HepG2 (cell line): Measurements from ENCODE around the gene TRIO. TPM values are rescaled to one million over a fixed set of nuclear protein-coding genes. Genes with fewer than 3 reads are reported as not detected.

ENCODE experiments used
- ATAC-seq: fragments of 200-7000 bp; cut with Tn5 transposase; 3 replicates; pipeline ENCODE4 v1.9.1; 2020; ENCODE audit warnings: mild to moderate bottlenecking, moderate library complexity
- BruUV-seq: library from RNA; stranded (reverse); fragments of 400-500 nt; replicated peaks from 2 replicates; lab custom pipeline; 2021; lab: Mats Ljungman, UMichigan
- CTCF ChIA-PET: fragments of 300-600 bp; formaldehyde crosslinking; extraction: SDS; loops from one replicate; lab custom pipeline; 2021; ENCODE audit warnings: low total read pairs, inconsistent platforms, low intra/inter-chr PET ratio; lab: Yijun Ruan, JAX
- POLR2A ChIA-PET: fragments of 350-600 bp; sonication (Branson Sonifier 250); formaldehyde crosslinking; loops from one replicate; lab custom pipeline; 2020; ENCODE audit warnings: antibody characterized with exemption, inconsistent platforms; lab: Yijun Ruan, JAX
- DNase-seq: peaks from one replicate; pipeline ENCODE4 v3.0.0-alpha.2; 2015; ENCODE audit warnings: low spot score
- FAIRE-seq: peaks from 3 replicates; lab custom pipeline; 2011; peaks lifted over from hg19 to GRCh38; lab: Jason Lieb, UNC
- H2AFZ ChIP-seq: one replicate; pipeline ENCODE4 v1.6.1; 2011; ENCODE audit warnings: low read length, inconsistent platforms
- H3K27ac ChIP-seq: fragments of 300-600 bp; 3 replicates; pipeline ENCODE4 v1.8.0; 2011; ENCODE audit warnings: mixed run types, mild to moderate bottlenecking, mixed read lengths, low read length, inconsistent platforms; ENCODE audit not compliant: insufficient read depth; ENCODE audit errors: extremely low read length
- H3K27me3 ChIP-seq, 2 experiments: fragments of 200-600 bp in 1 of 2; 2 replicates in 1 of 2; 3 replicates in 1 of 2; pipeline versions ENCODE4 v1.6.0 to v1.8.0; 2011; ENCODE audit warnings: low read length in 2 of 2, mild to moderate bottlenecking in 2 of 2, moderate library complexity in 2 of 2, inconsistent platforms in 1 of 2; ENCODE audit not compliant: insufficient read depth in 2 of 2, control insufficient read depth in 1 of 2
- H3K36me3 ChIP-seq, 2 experiments: fragments of 200-600 bp in 1 of 2; replicated peaks in 1 of 2; 2 replicates in 1 of 2; 3 replicates in 1 of 2; pipeline versions ENCODE4 v1.5.1 to v1.8.0; 2011; ENCODE audit warnings: low read length in 2 of 2, inconsistent platforms in 1 of 2; ENCODE audit not compliant: insufficient read depth in 2 of 2, control insufficient read depth in 1 of 2
- H3K4me1 ChIP-seq: 2 replicates; pipeline ENCODE4 v1.5.1; 2012; ENCODE audit warnings: low read length, inconsistent platforms; ENCODE audit not compliant: insufficient read depth
- H3K4me2 ChIP-seq: 2 replicates; pipeline ENCODE4 v1.6.0; 2011; ENCODE audit warnings: low read depth, low read length, inconsistent platforms
- H3K4me3 ChIP-seq, 3 experiments: fragments of 200-600 bp in 1 of 3; sonication (generic), shearing (Covaris generic) in 1 of 3; replicated peaks in 1 of 3; 2 replicates each; pipeline ENCODE4 v1.5.1; 2011 to 2016; ENCODE audit warnings: low read length in 3 of 3, inconsistent platforms in 2 of 3, low read depth in 2 of 3, mild to moderate bottlenecking in 2 of 3, control low read depth in 1 of 3, mixed read lengths in 1 of 3; ENCODE audit not compliant: insufficient read depth in 1 of 3
- H3K79me2 ChIP-seq: one replicate; pipeline ENCODE4 v1.6.1; 2011; ENCODE audit warnings: low read length, inconsistent platforms; ENCODE audit not compliant: insufficient read depth
- H3K9ac ChIP-seq: 2 replicates; pipeline ENCODE4 v1.6.0; 2011; ENCODE audit warnings: mild to moderate bottlenecking, low read depth, low read length, inconsistent platforms; ENCODE audit not compliant: insufficient read depth
- H3K9me3 ChIP-seq: 2 replicates; pipeline ENCODE4 v1.5.1; 2012; ENCODE audit warnings: mild to moderate bottlenecking, low read length
- H4K20me1 ChIP-seq: 2 replicates; pipeline ENCODE4 v1.6.0; 2011; ENCODE audit warnings: inconsistent platforms, mild to moderate bottlenecking, low read length, moderate library complexity; ENCODE audit not compliant: insufficient read depth
- EED ChIP-seq: sonication (generic); formaldehyde crosslinking; IDR thresholded peaks from 2 replicates; pipeline ENCODE4 v1.5.0; 2020; ENCODE audit warnings: mild to moderate bottlenecking, missing genetic modification reagents
- GFI1 ChIP-seq: sonication (generic); formaldehyde crosslinking; IDR thresholded peaks from 2 replicates; pipeline ENCODE4 v1.5.0; 2020; ENCODE audit warnings: missing genetic modification reagents, mild to moderate bottlenecking, borderline replicate concordance
- HIVEP1 ChIP-seq: sonication (generic); formaldehyde crosslinking; IDR thresholded peaks from 2 replicates; pipeline ENCODE4 v1.4.0; 2020; ENCODE audit warnings: mild to moderate bottlenecking, missing genetic modification reagents
- JUND ChIP-seq: sonication (generic); formaldehyde crosslinking; IDR thresholded peaks from 2 replicates; pipeline ENCODE4 v1.8.0; 2022; ENCODE audit warnings: mild to moderate bottlenecking, missing genetic modification reagents
- KLF6 ChIP-seq: IDR thresholded peaks from 2 replicates; pipeline ENCODE4 v1.8.0; 2016; ENCODE audit warnings: missing biosample characterization, missing genetic modification reagents
- POLR2A ChIP-seq, 2 experiments: IDR thresholded peaks; 2 replicates each; pipeline ENCODE4 v1.6.1; 2011; ENCODE audit warnings: low read depth in 2 of 2, low read length in 2 of 2, mild to moderate bottlenecking in 1 of 2, moderate library complexity in 1 of 2; ENCODE audit not compliant: insufficient read depth in 1 of 2
- SMAD3 ChIP-seq: sonication (generic); formaldehyde crosslinking; IDR thresholded peaks from 2 replicates; pipeline ENCODE4 v1.4.0; 2020; ENCODE audit warnings: missing genetic modification reagents
- TRIM22 ChIP-seq: fragments of 450-650 bp; IDR thresholded peaks from 2 replicates; pipeline ENCODE4 v1.6.1; 2017
- ZBTB44 ChIP-seq: sonication (generic); formaldehyde crosslinking; IDR thresholded peaks from 2 replicates; pipeline ENCODE4 v1.4.0; 2020; ENCODE audit warnings: missing genetic modification reagents
- ZFP90 ChIP-seq: sonication (generic); formaldehyde crosslinking; IDR thresholded peaks from 2 replicates; pipeline ENCODE4 v1.8.0; 2022; ENCODE audit warnings: missing genetic modification reagents, mild to moderate bottlenecking, inconsistent platforms, borderline replicate concordance
- ZKSCAN8 ChIP-seq: IDR thresholded peaks from 2 replicates; pipeline ENCODE4 v1.6.1; 2016; ENCODE audit warnings: borderline replicate concordance, missing genetic modification reagents, missing compliant biosample characterization
- ZNF17 ChIP-seq: sonication (generic); formaldehyde crosslinking; IDR thresholded peaks from 2 replicates; pipeline ENCODE4 v1.5.0; 2020; ENCODE audit warnings: mild to moderate bottlenecking, missing genetic modification reagents
- ZNF549 ChIP-seq: sonication (generic); formaldehyde crosslinking; IDR thresholded peaks from 2 replicates; pipeline ENCODE4 v1.5.0; 2020; ENCODE audit warnings: missing genetic modification reagents
- WGBS: methylation state at CpG from one replicate; pipeline ENCODE4 v1.1.6; 2017; ENCODE audit warnings: low lambda C conversion rate; 5-methylcytosine and 5-hydroxymethylcytosine counted together
- in situ Hi-C: cut with HindIII; loops from 2 replicates; pipeline ENCODE4 v1.10.0; 2017; ENCODE audit warnings: low pct_unique_long_range_greater_than_20kb; ENCODE audit not compliant: extremely low pct_ligation_motif_present
- intact Hi-C: fragments of 100-400 bp; cut with micrococcal nuclease; formaldehyde crosslinking; loops from one replicate; pipeline ENCODE4 v1.10.0; 2022; ENCODE audit not compliant: unreplicated experiment
- polyA plus RNA-seq, 8 experiments: library from polyadenylated mRNA; depleted of rRNA in 3 of 8; stranded (reverse) in 7 of 8; unstranded in 1 of 8; fragments of >200 nt; fragmentation: Illumina TruSeq in 4 of 8; extraction: Trizol in 4 of 8; gene quantifications; 2 replicates each; pipeline versions ENCODE4 v1.2.1 to v1.2.3, GENCODE V29; 2011 to 2016; ENCODE audit warnings: low read depth in 4 of 8, missing spikeins in 1 of 8, mixed read lengths in 1 of 8; ENCODE audit not compliant: insufficient read depth in 1 of 8
- total RNA-seq, 5 experiments: library from RNA; depleted of rRNA; stranded (reverse); fragments of >200 nt; fragmentation: Illumina TruSeq; extraction: Trizol; gene quantifications; 2 replicates each; pipeline ENCODE4 v1.2.3, GENCODE V29; 2016; ENCODE audit warnings: low read depth in 1 of 5
- TF ChIP-seq, protein P1 (sequence below): conservative IDR thresholded peaks from 2 replicates; pipeline ENCODE4 v1.6.1; 2018; ENCODE audit warnings: missing genetic modification reagents

TRIO gene
- total and polyA plus RNA-seq, 2 of the 13 experiments (the other 11 are each of a cell fraction or from before 2014, with no cell fraction given): 45.2 to 45.9 TPM

DNA sequence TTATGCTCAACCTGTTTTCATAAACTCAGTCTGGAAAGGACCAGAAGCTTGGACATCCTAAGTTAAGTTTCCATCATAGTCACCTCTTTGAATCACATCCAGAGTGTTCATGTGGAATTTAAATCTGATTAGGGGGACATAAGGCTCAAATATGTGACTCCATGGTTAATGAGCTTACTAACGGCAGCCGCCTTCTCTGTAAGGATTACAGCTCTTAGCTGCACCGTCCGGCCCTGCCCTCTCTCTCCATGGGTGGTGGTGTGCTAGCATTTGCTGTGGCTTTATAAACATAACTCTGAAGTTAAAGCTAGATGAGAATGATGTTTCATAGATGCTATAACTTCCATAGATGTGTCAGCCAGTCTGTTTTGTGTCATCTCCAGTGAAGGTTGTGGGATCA is 156.5 kb downstream of the TRIO start:
- TF ChIP-seq ZKSCAN8 (CRISPR knock-in tag) (no peak), TRIM22 (no peak), ZNF17 (CRISPR knock-in tag) (no peak), EED (CRISPR knock-in tag) (no peak)
- H3K4me2 ChIP-seq: no peak overlapping the region
- no peak overlapping the region for H3K9ac ChIP-seq
- no peaks in the 10 kb centered on the region for H3K9me3 ChIP-seq
- H4K20me1 ChIP-seq: no peaks in the 10 kb centered on the region
- no peaks in the 10 kb centered on the region for H3K27me3 ChIP-seq
- no peak for FAIRE-seq
- ChIA-PET CTCF (no interaction called here), POLR2A (no interaction called here)
- 96% methylated on average over 4 of the region's 4 CpGs for WGBS
- intact Hi-C loops: no loop called here
- H3K27ac ChIP-seq: no peak overlapping the region
- H2AFZ ChIP-seq: no peak overlapping the region
- in situ Hi-C loops: no loop called here
- ATAC-seq: no peak
- H3K4me3 ChIP-seq: no peak overlapping the region
- no peaks in the 10 kb centered on the region for H3K4me1 ChIP-seq
- peaks cover 14 to 60% of the 10 kb centered on the region in 2 experiments for H3K36me3 ChIP-seq
- DNase-seq: no peak
- BruUV-seq: no TSS peak
- H3K79me2 ChIP-seq: no peaks in the 10 kb centered on the region

GRCh38 chr5:14301186-14301585 is 158.0 kb downstream of the TRIO start:
- no TSS peak for BruUV-seq
- H4K20me1 ChIP-seq: no peaks in the 10 kb centered on the region
- H3K79me2 ChIP-seq: no peaks in the 10 kb centered on the region
- no peaks in the 10 kb centered on the region for H3K9me3 ChIP-seq
- no peak overlapping the region for H3K4me3 ChIP-seq
- no peaks in the 10 kb centered on the region for H3K4me1 ChIP-seq
- H2AFZ ChIP-seq: no peak overlapping the region
- CTCF ChIA-PET: no interaction called here
- H3K36me3 ChIP-seq: peaks cover 16 to 64% of the 10 kb centered on the region in 2 experiments
- no peaks in the 10 kb centered on the region for H3K27me3 ChIP-seq
- intact Hi-C loops: no loop called here
- POLR2A ChIA-PET: no interaction called here
- ATAC-seq: no peak
- H3K27ac ChIP-seq: no peak overlapping the region
- FAIRE-seq: no peak
- in situ Hi-C loops: no loop called here
- DNase-seq: no peak
- H3K4me2 ChIP-seq: no peak overlapping the region
- no peak for TF ChIP-seq SMAD3 (CRISPR knock-in tag)
- TF ChIP-seq ZFP90: no peak
- no peak for TF ChIP-seq POLR2A (IDR thresholded peaks at IDR 0.05; ENCODE audit: insufficient read depth in 1 of 2, low read depth in 2 of 2, low read length in 2 of 2)
- TF ChIP-seq JUND (CRISPR knock-in tag): no peak
- no peak for TF ChIP-seq ZNF549 (CRISPR knock-in tag)
- TF ChIP-seq ZBTB44 (CRISPR knock-in tag): no peak
- no peak for TF ChIP-seq KLF6
- no peak for TF ChIP-seq GFI1 (CRISPR knock-in tag)
- no peak for TF ChIP-seq HIVEP1
- TF ChIP-seq, protein P1, sequence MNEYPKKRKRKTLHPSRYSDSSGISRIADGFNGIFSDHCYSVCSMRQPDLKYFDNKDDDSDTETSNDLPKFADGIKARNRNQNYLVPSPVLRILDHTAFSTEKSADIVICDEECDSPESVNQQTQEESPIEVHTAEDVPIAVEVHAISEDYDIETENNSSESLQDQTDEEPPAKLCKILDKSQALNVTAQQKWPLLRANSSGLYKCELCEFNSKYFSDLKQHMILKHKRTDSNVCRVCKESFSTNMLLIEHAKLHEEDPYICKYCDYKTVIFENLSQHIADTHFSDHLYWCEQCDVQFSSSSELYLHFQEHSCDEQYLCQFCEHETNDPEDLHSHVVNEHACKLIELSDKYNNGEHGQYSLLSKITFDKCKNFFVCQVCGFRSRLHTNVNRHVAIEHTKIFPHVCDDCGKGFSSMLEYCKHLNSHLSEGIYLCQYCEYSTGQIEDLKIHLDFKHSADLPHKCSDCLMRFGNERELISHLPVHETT (CRISPR knock-in tag): no peak
- no peak overlapping the region for H3K9ac ChIP-seq
- 97% methylated on average over 3 of the region's 3 CpGs for WGBS
